GM18505 (cell line): ENCODE results near the gene HSPB6.
"Not testable (repeated sequence)": the region's sequence is repeated elsewhere in the genome, so short reads cannot be mapped to it uniquely, and the experiment has no call there.

ENCODE experiments used
- ATAC-seq: cut with Tn5 transposase; IDR thresholded peaks from one replicate; pipeline ENCODE4 v1.9.1; 2021; ENCODE audit not compliant: unreplicated experiment
- POLR2A ChIP-seq: IDR thresholded peaks from 4 replicates; pipeline ENCODE4 v1.6.1; 2011; ENCODE audit warnings: borderline replicate concordance; ENCODE audit not compliant: insufficient read depth, insufficient read length; ENCODE audit errors: extremely low read depth

The HSPB6 gene

GRCh38 chr19:35731353-35731752, 25.5 kb downstream of the HSPB6 start:
- no peak for TF ChIP-seq POLR2A
- no peak for ATAC-seq

- no peak for TF ChIP-seq POLR2A
Observed at GRCh38 chr19:35730326-35730725, 26.5 kb downstream of the HSPB6 start.

GRCh38 chr19:35729763-35730162, 27.1 kb downstream of the HSPB6 start:
- TF ChIP-seq POLR2A, result no peak
- ATAC-seq, result no peak

More at GRCh38 chr19:35730326-35730725, 26.5 kb downstream of the HSPB6 start:
- no peak for ATAC-seq

GRCh38 chr19:35729021-35729420, 27.8 kb downstream of the HSPB6 start:
- no peak for ATAC-seq
- TF ChIP-seq POLR2A, result no peak

GRCh38 chr19:35727956-35728706, 28.7 kb downstream of the HSPB6 start:
- ATAC-seq, result no peak
- no peak for TF ChIP-seq POLR2A

GRCh38 chr19:35727053-35727955, 29.5 kb downstream of the HSPB6 start:
- TF ChIP-seq POLR2A, result no peak
- ATAC-seq, result no peak

GRCh38 chr19:35725216-35725861, 31.5 kb downstream of the HSPB6 start:
- TF ChIP-seq POLR2A, result no peak
- ATAC-seq, result no peak

GRCh38 chr19:35724560-35724959, 32.3 kb downstream of the HSPB6 start:
- ATAC-seq, result no peak
- no peak for TF ChIP-seq POLR2A

GRCh38 chr19:35724132-35724531, 32.7 kb downstream of the HSPB6 start:
- not testable (repeated sequence) for ATAC-seq

GRCh38 chr19:35723671-35724070, 33.2 kb downstream of the HSPB6 start:
- no peak for ATAC-seq
- no peak for TF ChIP-seq POLR2A

GRCh38 chr19:35722897-35723296, 33.9 kb downstream of the HSPB6 start:
- ATAC-seq, result no peak
- no peak for TF ChIP-seq POLR2A

GRCh38 chr19:35722461-35722860, 34.4 kb downstream of the HSPB6 start:
- ATAC-seq, result no peak
- TF ChIP-seq POLR2A, result peak; percentile 6

GRCh38 chr19:35721374-35721773, 35.5 kb downstream of the HSPB6 start:
- ATAC-seq, result no peak
- peak; percentile 23 for TF ChIP-seq POLR2A
